NCI-H2081 treated with DMSO at 0.1 percent for 48 hours (cell line): ENCODE results near the gene VMO1.
"Not testable (repeated sequence)": the region's sequence is repeated elsewhere in the genome, so short reads cannot be mapped to it uniquely, and the experiment has no call there.

Experiments
- DNase-seq: peaks from one replicate; lab custom pipeline; 2025; lab: John Stamatoyannopoulos, UW

The VMO1 gene

GRCh38 chr17:4786106-4786511, at the start of gene VMO1:
VMO1 (minus strand) TSS chr17:4786364; CDS start chr17:4786352, 12 bp downstream.
- no peak for DNase-seq

GRCh38 chr17:4834681-4835020, 48.5 kb upstream of the VMO1 start:
- DNase-seq = no peak

GRCh38 chr17:4833941-4834680, 47.9 kb upstream of the VMO1 start:
- no peak for DNase-seq

GRCh38 chr17:4833178-4833940, 47.2 kb upstream of the VMO1 start, which contains the start of gene MINK1:
MINK1 (plus strand) TSS chr17:4833340; CDS start chr17:4833584, 244 bp downstream.
- peak; percentile 43 for DNase-seq

GRCh38 chr17:4832829-4833177, 46.6 kb upstream of the VMO1 start:
- DNase-seq = not testable (repeated sequence)

GRCh38 chr17:4827399-4827798, 41.2 kb upstream of the VMO1 start:
- DNase-seq = no peak

GRCh38 chr17:4823373-4824089, 37.4 kb upstream of the VMO1 start:
- no peak for DNase-seq

- no peak for DNase-seq
Observed at GRCh38 chr17:4822835-4823234, 36.7 kb upstream of the VMO1 start.

- no peak for DNase-seq
Observed at GRCh38 chr17:4818276-4818675, 32.1 kb upstream of the VMO1 start.

- no peak for DNase-seq
Observed at GRCh38 chr17:4816826-4817225, 30.7 kb upstream of the VMO1 start.

GRCh38 chr17:4815043-4815675, 29.0 kb upstream of the VMO1 start:
- DNase-seq = no peak

GRCh38 chr17:4812690-4813089, 26.5 kb upstream of the VMO1 start:
- DNase-seq = no peak

GRCh38 chr17:4811471-4811870, 25.3 kb upstream of the VMO1 start:
- DNase-seq = no peak

GRCh38 chr17:4810696-4811290, 24.6 kb upstream of the VMO1 start:
- DNase-seq = no peak

GRCh38 chr17:4808378-4808767, 22.2 kb upstream of the VMO1 start:
- DNase-seq = no peak

- DNase-seq = no peak
Observed at GRCh38 chr17:4807605-4808377, 21.6 kb upstream of the VMO1 start.

GRCh38 chr17:4806777-4807604, 20.8 kb upstream of the VMO1 start, which contains the start of gene PLD2:
PLD2 (plus strand) TSS chr17:4807152; CDS start chr17:4807773, 621 bp downstream.
- no peak for DNase-seq

- DNase-seq = no peak
Observed at GRCh38 chr17:4806456-4806776, 20.3 kb upstream of the VMO1 start.

- DNase-seq = no peak
Observed at GRCh38 chr17:4802228-4802627, 16.1 kb upstream of the VMO1 start, which contains the start of gene C17orf114. C17orf114 (minus strand) TSS chr17:4802328.

- no peak for DNase-seq
Observed at GRCh38 chr17:4800462-4801196, 14.5 kb upstream of the VMO1 start.
